HCT116 (cell line): ENCODE data around the gene ACY1.

Source experiments
- POLR2AphosphoS5 ChIP-seq: IDR thresholded peaks from 2 replicates; pipeline ENCODE4 v1.6.1; 2011; ENCODE audit warnings: mild to moderate bottlenecking, low read depth, low read length, moderate library complexity
- TF ChIP-seq, protein P1 (sequence below), 3 experiments: fragments of 200-600 bp in 1 of 3; sonication (generic) in 1 of 3; IDR thresholded peaks in 2 of 3; conservative IDR thresholded peaks in 1 of 3; 2 replicates each; pipeline ENCODE4 v1.5.1; 2012 to 2017; ENCODE audit warnings: low read depth in 2 of 3, low read length in 2 of 3, antibody characterized with exemption in 1 of 3, borderline replicate concordance in 1 of 3, control low read depth in 1 of 3, mild to moderate bottlenecking in 1 of 3, mixed read lengths in 1 of 3, mixed run types in 1 of 3, moderate library complexity in 1 of 3; ENCODE audit not compliant: insufficient read depth in 1 of 3
- TF ChIP-seq, protein P2 (sequence below): IDR thresholded peaks from 2 replicates; pipeline ENCODE4 v1.6.1; 2012; ENCODE audit warnings: low read depth

GRCh38 chr3:51954105-51954504 lies 29.2 kb upstream of the ACY1 start:
- TF ChIP-seq, protein P1, sequence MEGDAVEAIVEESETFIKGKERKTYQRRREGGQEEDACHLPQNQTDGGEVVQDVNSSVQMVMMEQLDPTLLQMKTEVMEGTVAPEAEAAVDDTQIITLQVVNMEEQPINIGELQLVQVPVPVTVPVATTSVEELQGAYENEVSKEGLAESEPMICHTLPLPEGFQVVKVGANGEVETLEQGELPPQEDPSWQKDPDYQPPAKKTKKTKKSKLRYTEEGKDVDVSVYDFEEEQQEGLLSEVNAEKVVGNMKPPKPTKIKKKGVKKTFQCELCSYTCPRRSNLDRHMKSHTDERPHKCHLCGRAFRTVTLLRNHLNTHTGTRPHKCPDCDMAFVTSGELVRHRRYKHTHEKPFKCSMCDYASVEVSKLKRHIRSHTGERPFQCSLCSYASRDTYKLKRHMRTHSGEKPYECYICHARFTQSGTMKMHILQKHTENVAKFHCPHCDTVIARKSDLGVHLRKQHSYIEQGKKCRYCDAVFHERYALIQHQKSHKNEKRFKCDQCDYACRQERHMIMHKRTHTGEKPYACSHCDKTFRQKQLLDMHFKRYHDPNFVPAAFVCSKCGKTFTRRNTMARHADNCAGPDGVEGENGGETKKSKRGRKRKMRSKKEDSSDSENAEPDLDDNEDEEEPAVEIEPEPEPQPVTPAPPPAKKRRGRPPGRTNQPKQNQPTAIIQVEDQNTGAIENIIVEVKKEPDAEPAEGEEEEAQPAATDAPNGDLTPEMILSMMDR (IDR thresholded peaks at IDR 0.05 in 2 of 3, conservative IDR thresholded peaks at IDR 0.05 in 1 of 3; ENCODE audit: borderline replicate concordance in 1 of 3, insufficient read depth in 1 of 3, low read depth in 2 of 3, low read length in 2 of 3) = no peak
- TF ChIP-seq, protein P2, sequence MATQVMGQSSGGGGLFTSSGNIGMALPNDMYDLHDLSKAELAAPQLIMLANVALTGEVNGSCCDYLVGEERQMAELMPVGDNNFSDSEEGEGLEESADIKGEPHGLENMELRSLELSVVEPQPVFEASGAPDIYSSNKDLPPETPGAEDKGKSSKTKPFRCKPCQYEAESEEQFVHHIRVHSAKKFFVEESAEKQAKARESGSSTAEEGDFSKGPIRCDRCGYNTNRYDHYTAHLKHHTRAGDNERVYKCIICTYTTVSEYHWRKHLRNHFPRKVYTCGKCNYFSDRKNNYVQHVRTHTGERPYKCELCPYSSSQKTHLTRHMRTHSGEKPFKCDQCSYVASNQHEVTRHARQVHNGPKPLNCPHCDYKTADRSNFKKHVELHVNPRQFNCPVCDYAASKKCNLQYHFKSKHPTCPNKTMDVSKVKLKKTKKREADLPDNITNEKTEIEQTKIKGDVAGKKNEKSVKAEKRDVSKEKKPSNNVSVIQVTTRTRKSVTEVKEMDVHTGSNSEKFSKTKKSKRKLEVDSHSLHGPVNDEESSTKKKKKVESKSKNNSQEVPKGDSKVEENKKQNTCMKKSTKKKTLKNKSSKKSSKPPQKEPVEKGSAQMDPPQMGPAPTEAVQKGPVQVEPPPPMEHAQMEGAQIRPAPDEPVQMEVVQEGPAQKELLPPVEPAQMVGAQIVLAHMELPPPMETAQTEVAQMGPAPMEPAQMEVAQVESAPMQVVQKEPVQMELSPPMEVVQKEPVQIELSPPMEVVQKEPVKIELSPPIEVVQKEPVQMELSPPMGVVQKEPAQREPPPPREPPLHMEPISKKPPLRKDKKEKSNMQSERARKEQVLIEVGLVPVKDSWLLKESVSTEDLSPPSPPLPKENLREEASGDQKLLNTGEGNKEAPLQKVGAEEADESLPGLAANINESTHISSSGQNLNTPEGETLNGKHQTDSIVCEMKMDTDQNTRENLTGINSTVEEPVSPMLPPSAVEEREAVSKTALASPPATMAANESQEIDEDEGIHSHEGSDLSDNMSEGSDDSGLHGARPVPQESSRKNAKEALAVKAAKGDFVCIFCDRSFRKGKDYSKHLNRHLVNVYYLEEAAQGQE = no peak
- no peak for TF ChIP-seq POLR2AphosphoS5
